Measurements from ENCODE around the gene PSD2. TPM values are rescaled to one million over a fixed set of nuclear protein-coding genes. Genes with fewer than 3 reads are reported as not detected.

PSD2 gene
- total and polyA plus RNA-seq, 2 experiments from 2014 or later, result 0.08 to 0.10 TPM

DNA sequence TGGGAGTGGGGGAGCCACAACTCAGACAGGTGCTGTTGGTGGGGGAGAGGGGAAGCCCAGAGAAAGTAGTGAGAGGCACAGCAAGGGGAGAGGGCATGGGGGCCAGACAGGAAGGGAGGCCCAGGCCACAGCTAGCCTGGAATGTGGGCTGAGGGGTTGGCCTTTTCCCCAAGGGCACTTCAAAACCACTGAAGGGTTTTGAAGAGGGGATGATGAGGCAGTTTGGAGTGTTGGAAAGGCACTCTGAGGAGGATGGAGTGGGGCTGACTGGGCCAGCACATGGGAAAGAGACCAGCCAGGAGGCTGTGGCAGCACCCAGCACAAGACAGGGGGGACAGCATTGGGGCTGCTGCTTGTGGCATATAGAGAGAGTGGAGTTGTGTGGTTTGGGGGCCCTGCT, 3.8 kb downstream of the PSD2 start (continued):
- TF ChIP-seq ZNF462 (CRISPR knock-in tag; IDR thresholded peaks at IDR 0.05) (no peak), CREB1 (CRISPR knock-in tag; IDR thresholded peaks at IDR 0.05; ENCODE audit: low read depth) (no peak), EZH2phosphoT487 (IDR thresholded peaks at IDR 0.05; ENCODE audit: unreplicated experiment) (no peak)

DNA sequence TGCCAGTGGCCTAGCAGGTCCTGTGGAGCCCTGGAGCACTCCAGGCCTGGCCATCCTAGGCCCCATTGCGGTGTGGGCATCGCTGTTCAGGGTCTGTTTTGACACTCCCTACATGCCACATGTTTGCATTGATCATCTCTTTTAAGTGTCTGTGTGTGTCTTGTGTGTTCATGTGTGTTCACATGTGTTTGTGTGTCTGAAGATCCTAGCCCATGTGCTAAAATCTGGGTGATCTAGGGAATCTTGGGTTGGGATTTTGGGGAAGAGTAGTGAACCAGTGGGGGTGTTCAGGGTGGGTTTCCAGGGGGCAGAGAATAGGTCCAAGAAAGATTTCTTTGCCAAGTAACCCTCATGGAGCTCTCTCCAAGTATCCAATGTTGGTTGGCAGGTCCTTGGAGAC, 8.4 kb downstream of the PSD2 start:
- Histone ChIP-seq H2AFZ (no peak overlapping the region), H3K27me3 (ENCODE audit: insufficient read depth) (peaks cover 13% of the 10 kb centered on the region), H3K4me2 (no peak overlapping the region), H3K4me1 (ENCODE audit: insufficient read depth) (no peaks in the 10 kb centered on the region), H3F3A (replicated peaks; ENCODE audit: low read depth) (no peaks in the 10 kb centered on the region), H3K27ac (ENCODE audit: low read depth) (no peak overlapping the region), H3K9me2 (ENCODE audit: insufficient read depth) (peaks cover 2% of the 10 kb centered on the region; the same call in 1 of the 2 replicates), H3K4me3 (no peak overlapping the region), H3K36me3 (ENCODE audit: insufficient read depth) (no peaks in the 10 kb centered on the region), H4K20me1 (replicated peaks; ENCODE audit: insufficient read depth) (no peaks in the 10 kb centered on the region; the same call in 1 of the 2 replicates), H3K79me2 (replicated peaks; ENCODE audit: insufficient read depth) (no peaks in the 10 kb centered on the region)
- H3K36me3 Mint-ChIP-seq (ENCODE audit: low read depth), result no peaks in the 10 kb centered on the region
- H3K4me1 Mint-ChIP-seq, result no peaks in the 10 kb centered on the region
- no peak overlapping the region for H3K27ac Mint-ChIP-seq
- H3K4me3 Mint-ChIP-seq, result no peak overlapping the region
- TF ChIP-seq ZNF462 (CRISPR knock-in tag; IDR thresholded peaks at IDR 0.05), result no peak
- TF ChIP-seq, protein P1, sequence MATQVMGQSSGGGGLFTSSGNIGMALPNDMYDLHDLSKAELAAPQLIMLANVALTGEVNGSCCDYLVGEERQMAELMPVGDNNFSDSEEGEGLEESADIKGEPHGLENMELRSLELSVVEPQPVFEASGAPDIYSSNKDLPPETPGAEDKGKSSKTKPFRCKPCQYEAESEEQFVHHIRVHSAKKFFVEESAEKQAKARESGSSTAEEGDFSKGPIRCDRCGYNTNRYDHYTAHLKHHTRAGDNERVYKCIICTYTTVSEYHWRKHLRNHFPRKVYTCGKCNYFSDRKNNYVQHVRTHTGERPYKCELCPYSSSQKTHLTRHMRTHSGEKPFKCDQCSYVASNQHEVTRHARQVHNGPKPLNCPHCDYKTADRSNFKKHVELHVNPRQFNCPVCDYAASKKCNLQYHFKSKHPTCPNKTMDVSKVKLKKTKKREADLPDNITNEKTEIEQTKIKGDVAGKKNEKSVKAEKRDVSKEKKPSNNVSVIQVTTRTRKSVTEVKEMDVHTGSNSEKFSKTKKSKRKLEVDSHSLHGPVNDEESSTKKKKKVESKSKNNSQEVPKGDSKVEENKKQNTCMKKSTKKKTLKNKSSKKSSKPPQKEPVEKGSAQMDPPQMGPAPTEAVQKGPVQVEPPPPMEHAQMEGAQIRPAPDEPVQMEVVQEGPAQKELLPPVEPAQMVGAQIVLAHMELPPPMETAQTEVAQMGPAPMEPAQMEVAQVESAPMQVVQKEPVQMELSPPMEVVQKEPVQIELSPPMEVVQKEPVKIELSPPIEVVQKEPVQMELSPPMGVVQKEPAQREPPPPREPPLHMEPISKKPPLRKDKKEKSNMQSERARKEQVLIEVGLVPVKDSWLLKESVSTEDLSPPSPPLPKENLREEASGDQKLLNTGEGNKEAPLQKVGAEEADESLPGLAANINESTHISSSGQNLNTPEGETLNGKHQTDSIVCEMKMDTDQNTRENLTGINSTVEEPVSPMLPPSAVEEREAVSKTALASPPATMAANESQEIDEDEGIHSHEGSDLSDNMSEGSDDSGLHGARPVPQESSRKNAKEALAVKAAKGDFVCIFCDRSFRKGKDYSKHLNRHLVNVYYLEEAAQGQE (IDR thresholded peaks at IDR 0.05; ENCODE audit: unreplicated experiment), result no peak
- no peaks in the 10 kb centered on the region for H3K9me3 Mint-ChIP-seq
- no peak for ATAC-seq
- peaks cover 25% of the 10 kb centered on the region for H3K27me3 Mint-ChIP-seq (ENCODE audit: insufficient read depth, low read depth, poor library complexity)
- DNase-seq (ENCODE audit: low spot score), result no peak
